Thymus (tissue), 11 donors: Measurements from ENCODE around the gene COLEC12. TPM values are rescaled to one million over a fixed set of nuclear protein-coding genes. Genes with fewer than 3 reads are reported as not detected.

Source experiments
- DNase-seq, 9 donors: peaks; one replicate each; pipeline ENCODE4 v3.0.0-alpha.2; 2013; ENCODE audit warnings: low spot score in 9 of 9, low read depth in 6 of 9, missing footprints in 1 of 9
- H3K27ac ChIP-seq, 2 donors: one replicate each; pipeline ENCODE4 v1.5.1; 2013; ENCODE audit warnings: control low read depth in 1 of 2, low read depth in 1 of 2, low read length in 1 of 2, mild to moderate bottlenecking in 1 of 2, moderate library complexity in 1 of 2
- H3K27me3 ChIP-seq, 2 donors: one replicate each; pipeline ENCODE4 v1.5.1; 2013; ENCODE audit warnings: low read length in 1 of 2; ENCODE audit not compliant: control insufficient read depth in 2 of 2, insufficient read depth in 1 of 2
- H3K36me3 ChIP-seq, 2 donors: one replicate each; pipeline ENCODE4 v1.5.1; 2013; ENCODE audit warnings: low read length in 1 of 2, mild to moderate bottlenecking in 1 of 2, moderate library complexity in 1 of 2; ENCODE audit not compliant: control insufficient read depth in 2 of 2, insufficient read depth in 2 of 2
- H3K4me1 ChIP-seq, 2 donors: one replicate each; pipeline ENCODE4 v1.5.1; 2013; ENCODE audit warnings: low read length in 2 of 2; ENCODE audit not compliant: control insufficient read depth in 2 of 2, insufficient read depth in 2 of 2
- H3K4me3 ChIP-seq, 2 donors: one replicate each; pipeline ENCODE4 v1.5.1; 2013; ENCODE audit warnings: low read length in 2 of 2, control low read depth in 1 of 2, mild to moderate bottlenecking in 1 of 2
- H3K9me3 ChIP-seq, 2 donors: one replicate each; pipeline ENCODE4 v1.5.1; 2013; ENCODE audit warnings: low read length in 1 of 2, mild to moderate bottlenecking in 1 of 2; ENCODE audit not compliant: control insufficient read depth in 2 of 2, insufficient read depth in 1 of 2
- WGBS: extraction: QIAGEN DNeasy Blood & Tissue Kit; methylation state at CpG from one replicate; pipeline ENCODE4 v1.1.7; 2013; 5-methylcytosine and 5-hydroxymethylcytosine counted together
- polyA plus RNA-seq: library from polyadenylated mRNA; stranded (reverse); fragments of 200-250 nt; gene quantifications from one replicate; pipeline ENCODE4 v1.2.3, GENCODE V29; 2013
- total RNA-seq: library from RNA; stranded (reverse); fragments of 120-200 nt; gene quantifications from one replicate; pipeline ENCODE4 v1.2.4, GENCODE V29; 2013
- donor health status: healthy.

COLEC12 gene
- total and polyA plus RNA-seq, 2 donors = 5.6 to 6.5 TPM

DNA sequence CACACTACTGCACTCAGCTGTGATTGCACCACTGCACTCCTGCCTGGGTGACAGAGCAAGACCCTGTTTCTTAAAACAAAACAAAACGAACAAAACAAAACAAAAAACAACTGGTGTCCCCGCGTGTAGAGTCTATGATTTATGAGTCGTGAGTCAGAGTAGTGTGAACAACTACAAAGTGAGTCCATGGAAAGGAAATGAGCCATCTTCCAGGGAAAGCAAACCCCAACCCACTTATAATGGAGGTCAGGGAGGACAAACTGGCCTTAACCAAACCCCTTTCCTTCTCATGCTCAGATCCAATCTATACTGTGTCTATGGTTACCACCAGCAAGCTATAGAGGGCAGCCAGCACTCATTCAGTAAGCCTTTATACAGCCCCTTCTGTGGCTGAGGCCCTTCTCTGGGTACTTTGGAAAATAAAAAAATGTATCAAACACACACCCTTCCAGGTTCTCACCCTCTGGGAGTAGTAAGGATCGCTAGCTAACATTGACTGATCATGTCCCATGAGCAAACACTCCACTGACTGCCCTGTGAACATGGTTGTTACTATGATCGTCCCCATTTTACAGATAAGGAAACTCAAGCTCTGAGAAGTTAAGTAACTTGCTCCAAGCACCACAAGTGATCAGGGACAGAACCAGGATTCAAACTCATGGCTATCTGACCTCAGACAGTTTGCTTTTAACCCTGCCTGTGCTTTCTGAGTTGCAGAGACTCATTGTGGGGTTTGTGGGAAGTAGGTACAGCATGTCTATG is 24.7 kb upstream of the COLEC12 start:
- no peak for DNase-seq
- no peaks in the 10 kb centered on the region for H3K4me1 ChIP-seq
- no peak overlapping the region for H3K4me3 ChIP-seq
- H3K9me3 ChIP-seq = no peaks in the 10 kb centered on the region
- H3K27me3 ChIP-seq = no peaks in the 10 kb centered on the region
- H3K36me3 ChIP-seq = no peaks in the 10 kb centered on the region
- WGBS = 92% methylated on average over 6 of the region's 6 CpGs
- H3K27ac ChIP-seq = no peak overlapping the region

DNA sequence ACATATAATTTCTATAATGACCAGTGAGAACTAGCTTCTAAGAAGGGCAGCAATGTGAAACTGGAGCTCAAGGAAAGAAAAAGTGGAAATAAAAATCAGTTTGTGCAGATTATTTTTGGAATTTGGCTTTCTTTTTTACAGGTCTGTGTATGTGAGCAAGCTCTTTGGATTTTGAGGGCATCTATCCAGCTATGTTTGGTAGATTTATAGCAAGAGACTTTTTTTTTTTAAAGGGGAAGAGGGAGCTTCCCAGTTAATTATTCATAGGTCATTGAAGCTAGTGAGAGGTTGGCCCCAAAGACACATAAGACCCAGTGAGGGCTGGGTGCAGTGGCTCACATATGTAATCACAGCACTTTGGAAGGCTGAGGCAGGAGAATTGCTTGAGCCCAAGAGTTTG is 24.0 kb upstream of the COLEC12 start:
- no peak overlapping the region for H3K4me3 ChIP-seq
- no peaks in the 10 kb centered on the region for H3K9me3 ChIP-seq
- no peak for DNase-seq
- H3K27me3 ChIP-seq = no peaks in the 10 kb centered on the region
- H3K27ac ChIP-seq = no peak overlapping the region
- H3K36me3 ChIP-seq = no peaks in the 10 kb centered on the region
- H3K4me1 ChIP-seq = no peaks in the 10 kb centered on the region

DNA sequence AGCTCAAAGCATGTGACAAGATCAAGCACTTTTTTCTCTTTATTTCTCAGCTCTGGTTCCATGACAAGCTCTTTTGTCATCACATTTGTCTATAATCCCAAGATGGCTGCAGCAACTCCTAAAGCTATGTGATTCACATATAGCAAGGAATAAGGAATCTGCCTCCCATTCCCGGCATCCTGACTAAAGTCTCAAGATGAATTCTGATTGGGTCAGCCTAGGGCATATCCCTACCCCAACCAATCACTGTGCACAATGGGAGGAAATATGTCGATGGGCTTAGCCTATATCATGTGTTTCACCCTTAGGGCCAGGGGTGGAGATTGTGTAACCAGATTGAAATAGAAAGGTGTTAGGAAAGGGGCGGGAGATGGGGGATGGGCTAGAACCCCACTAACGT is 23.1 kb upstream of the COLEC12 start:
- H3K4me1 ChIP-seq = no peaks in the 10 kb centered on the region
- DNase-seq = no peak
- no peaks in the 10 kb centered on the region for H3K9me3 ChIP-seq
- no peak overlapping the region for H3K27ac ChIP-seq
- no peaks in the 10 kb centered on the region for H3K36me3 ChIP-seq
- no peaks in the 10 kb centered on the region for H3K27me3 ChIP-seq
- 70% methylated on average over 4 of the region's 4 CpGs for WGBS
- H3K4me3 ChIP-seq = no peak overlapping the region

DNA sequence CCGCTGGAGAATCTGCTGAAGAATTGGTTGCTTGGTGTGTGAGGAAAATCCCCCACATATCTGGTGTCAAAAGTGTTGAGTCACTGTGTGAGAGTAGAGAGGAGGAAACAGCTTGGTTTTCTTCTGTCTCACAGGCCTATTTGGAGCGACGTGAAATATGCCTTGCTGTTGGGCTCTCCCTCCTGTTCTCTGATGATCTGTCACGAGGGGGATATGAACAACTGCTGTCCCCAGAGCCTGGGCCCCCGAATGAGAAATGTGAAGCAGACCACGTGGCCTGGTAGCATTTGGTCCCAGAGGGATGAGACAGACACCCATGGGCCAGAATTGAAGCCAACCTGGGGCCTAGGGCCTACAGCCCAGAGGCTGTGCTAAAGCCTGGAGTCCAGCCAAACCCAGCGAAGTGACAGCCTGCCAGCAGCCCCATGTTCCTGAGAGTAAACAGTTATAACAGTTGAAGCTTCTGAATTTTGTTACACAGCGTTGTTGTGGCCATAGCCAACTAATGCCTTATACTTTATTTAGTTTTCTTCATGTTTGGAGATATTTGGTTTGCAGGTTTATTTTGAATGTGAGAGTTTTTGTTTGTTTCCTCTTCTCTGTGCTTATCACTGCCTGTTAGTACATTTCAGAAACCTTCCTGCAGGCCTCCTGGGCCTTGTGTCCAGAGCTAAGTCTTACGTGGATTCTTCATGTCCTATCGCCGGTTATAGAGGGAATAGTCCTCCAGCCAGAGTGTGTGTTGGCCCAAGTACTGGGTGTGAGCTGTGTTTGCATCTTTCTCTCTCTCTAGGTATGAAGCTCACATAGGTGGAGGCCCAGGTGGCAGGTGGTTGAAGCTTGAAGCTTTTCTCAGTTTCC is 18.7 kb upstream of the COLEC12 start:
- WGBS = 38% methylated on average over 11 of the region's 11 CpGs
- no peak overlapping the region for H3K4me3 ChIP-seq
- DNase-seq = peak in 1 of 9 donors; percentile 25
- H3K36me3 ChIP-seq = no peaks in the 10 kb centered on the region
- no peak overlapping the region for H3K27ac ChIP-seq
- H3K4me1 ChIP-seq = no peaks in the 10 kb centered on the region
- peaks cover 1% of the 10 kb centered on the region in 2 donors for H3K9me3 ChIP-seq
- H3K27me3 ChIP-seq = no peaks in the 10 kb centered on the region

DNA sequence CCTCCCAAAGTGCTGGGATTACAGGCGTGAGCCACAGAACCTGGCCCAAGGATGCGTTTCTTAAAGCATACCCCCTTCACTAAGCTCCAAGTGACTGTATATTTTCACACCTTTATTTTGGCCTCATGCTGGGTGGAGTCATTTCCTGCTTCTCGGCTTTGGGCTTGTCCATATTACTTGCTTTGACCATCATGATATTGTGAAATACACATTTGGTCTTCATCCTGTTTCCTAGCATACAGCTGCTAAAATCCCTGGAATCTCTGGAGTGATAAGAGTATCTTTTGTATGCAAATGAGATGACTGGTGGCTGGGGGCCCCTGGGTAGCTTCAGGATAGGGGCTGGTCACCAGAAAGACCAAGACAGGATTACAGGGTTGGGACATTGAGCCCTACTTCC is 17.6 kb upstream of the COLEC12 start:
- H3K36me3 ChIP-seq = no peaks in the 10 kb centered on the region
- no peaks in the 10 kb centered on the region for H3K4me1 ChIP-seq
- no peak for DNase-seq
- no peak overlapping the region for H3K27ac ChIP-seq
- 96% methylated on average over 3 of the region's 3 CpGs for WGBS
- peaks cover 1 to 6% of the 10 kb centered on the region in 2 donors for H3K9me3 ChIP-seq
- H3K4me3 ChIP-seq = no peak overlapping the region
- no peaks in the 10 kb centered on the region for H3K27me3 ChIP-seq

DNA sequence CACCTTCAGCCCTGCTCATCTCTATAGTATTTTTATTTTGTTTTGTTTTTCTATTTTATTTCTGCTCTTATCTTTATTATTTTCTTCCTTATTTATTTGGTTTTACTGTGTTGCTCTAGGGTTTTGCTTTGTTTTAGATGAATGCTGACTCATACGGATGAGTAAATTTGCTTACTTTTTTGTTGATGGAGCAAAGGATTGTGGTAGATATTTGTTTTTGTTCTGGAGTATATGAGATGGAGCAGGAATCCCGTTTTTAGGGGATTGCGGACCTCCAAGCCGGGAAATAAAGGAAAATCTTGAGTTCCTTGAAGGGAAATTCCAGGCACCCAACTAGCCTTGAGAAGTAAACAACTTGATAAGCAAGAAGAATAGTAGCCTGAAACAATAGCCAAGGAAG is 15.3 kb upstream of the COLEC12 start:
- H3K9me3 ChIP-seq = peaks cover 1 to 6% of the 10 kb centered on the region in 2 donors
- no peaks in the 10 kb centered on the region for H3K36me3 ChIP-seq
- no peak overlapping the region for H3K27ac ChIP-seq
- 86% methylated on average over 4 of the region's 4 CpGs for WGBS
- H3K4me1 ChIP-seq = no peaks in the 10 kb centered on the region
- H3K27me3 ChIP-seq = no peaks in the 10 kb centered on the region
- no peak overlapping the region for H3K4me3 ChIP-seq
- no peak for DNase-seq

DNA sequence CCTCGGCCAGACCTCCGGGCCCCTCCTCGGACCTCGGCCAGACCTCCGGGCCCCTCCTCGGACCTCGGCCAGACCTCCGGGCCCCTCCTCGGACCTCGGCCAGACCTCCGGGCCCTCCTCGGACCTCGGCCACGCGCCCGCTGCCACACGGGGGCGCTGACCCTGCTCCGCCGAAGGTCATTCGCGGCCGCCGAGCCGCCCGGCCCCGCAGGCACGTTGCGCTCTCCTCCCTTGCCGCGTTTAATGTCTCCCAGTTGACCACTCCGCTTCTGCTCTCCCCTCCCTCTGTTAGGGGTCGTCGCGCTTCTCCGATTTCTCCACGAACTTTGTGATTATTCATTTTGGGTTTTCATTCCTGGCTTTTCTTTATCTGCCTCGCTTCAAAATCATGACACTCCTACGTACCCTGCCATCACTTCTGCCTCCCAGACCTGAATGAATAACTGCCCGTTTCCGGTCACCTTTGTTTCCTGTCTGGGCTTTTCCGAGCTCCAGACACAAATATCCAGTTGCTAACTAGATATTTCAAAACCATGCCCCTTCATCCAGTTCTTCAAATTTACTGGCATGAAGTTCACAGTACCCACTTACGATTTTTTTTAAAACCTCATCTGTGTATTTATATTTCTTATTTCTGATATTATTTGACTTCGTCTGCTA is 14.8 kb upstream of the COLEC12 start:
- Histone ChIP-seq H3K9me3 (peaks cover 1 to 6% of the 10 kb centered on the region in 2 donors), H3K27ac (no peak overlapping the region), H3K4me3 (no peak overlapping the region), H3K4me1 (no peaks in the 10 kb centered on the region), H3K27me3 (no peaks in the 10 kb centered on the region), H3K36me3 (no peaks in the 10 kb centered on the region)
- no peak for DNase-seq
- WGBS = 94% methylated on average over 37 of the region's 44 CpGs

DNA sequence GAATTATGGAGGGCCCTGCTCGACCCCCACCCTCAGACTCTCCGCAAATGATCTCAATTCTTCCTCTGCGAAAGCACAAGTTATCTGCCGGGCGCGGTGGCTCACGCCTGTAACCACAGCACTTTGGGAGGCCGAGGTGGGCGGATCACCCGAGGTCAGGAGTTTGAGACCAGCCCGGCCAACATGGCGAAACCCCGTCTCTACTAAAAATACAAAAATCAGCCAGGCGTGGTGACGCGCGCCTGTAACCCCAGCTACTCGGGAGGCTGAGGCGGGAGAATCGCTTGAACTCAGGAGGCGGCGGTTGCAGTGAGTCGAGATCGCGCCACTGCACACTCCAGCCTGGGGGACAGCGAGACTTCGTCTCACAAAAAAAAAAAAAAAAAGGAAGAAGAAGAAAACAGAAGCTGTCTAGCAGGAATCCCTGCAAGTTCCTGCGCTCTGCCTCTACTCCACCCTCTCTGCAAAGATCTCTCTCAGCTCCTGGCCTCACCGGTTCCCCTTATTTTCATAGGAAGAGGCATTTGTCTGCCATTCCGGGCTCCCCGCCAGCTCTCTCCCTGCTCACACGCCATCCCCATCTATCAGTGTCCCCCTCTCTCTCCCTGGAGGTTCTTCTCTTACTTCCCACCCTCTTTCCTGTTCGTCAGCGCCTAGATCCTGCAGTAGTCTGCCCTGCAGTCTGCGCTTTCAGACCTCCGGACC is 13.5 kb upstream of the COLEC12 start:
- H3K4me3 ChIP-seq = no peak overlapping the region
- H3K27ac ChIP-seq = no peak overlapping the region
- no peaks in the 10 kb centered on the region for H3K36me3 ChIP-seq
- no peaks in the 10 kb centered on the region for H3K27me3 ChIP-seq
- peaks cover 1 to 6% of the 10 kb centered on the region in 2 donors for H3K9me3 ChIP-seq
- DNase-seq = no peak
- no peaks in the 10 kb centered on the region for H3K4me1 ChIP-seq
- 96% methylated on average over 36 of the region's 36 CpGs for WGBS
